SK-N-SH (cell line): ENCODE results near the gene SSTR5. TPM values are rescaled to one million over a fixed set of nuclear protein-coding genes. Genes with fewer than 3 reads are reported as not detected.

Experiments used
- CTCF ChIA-PET: fragments of 300-600, 350-600 bp; formaldehyde crosslinking; extraction: SDS; loops from one replicate; lab custom pipeline; 2021; lab: Yijun Ruan, JAX
- POLR2A ChIA-PET: fragments of 350-600 bp; sonication (Branson Sonifier 250); formaldehyde crosslinking; extraction: SDS; loops from one replicate; lab custom pipeline; 2020; ENCODE audit warnings: antibody characterized with exemption, inconsistent platforms; lab: Yijun Ruan, JAX
- DNase-seq: peaks from one replicate; pipeline ENCODE4 v3.0.0; 2012
- H2AFZ ChIP-seq: fragments of 200-600 bp; sonication (generic); 2 replicates; pipeline ENCODE4 v1.8.1; 2016; ENCODE audit warnings: antibody characterized with exemption, mild to moderate bottlenecking, low read depth
- H3F3A ChIP-seq: fragments of 200-600 bp; sonication (generic); replicated peaks from 2 replicates; pipeline ENCODE3; 2016; ENCODE audit warnings: antibody characterized with exemption, mild to moderate bottlenecking; ENCODE audit not compliant: insufficient read depth
- H3K27ac ChIP-seq, 2 experiments: fragments of 200-500 bp in 1 of 2; fragments of 200-600 bp in 1 of 2; sonication (Bioruptor generic) in 1 of 2; sonication (generic), shearing (Covaris generic) in 1 of 2; 2 replicates each; pipeline versions ENCODE4 v1.5.1 to v1.6.1; 2014 to 2016; ENCODE audit warnings: low read depth in 2 of 2, inconsistent platforms in 1 of 2, low read length in 1 of 2, mild to moderate bottlenecking in 1 of 2, mixed read lengths in 1 of 2
- H3K27me3 ChIP-seq: fragments of 200-600 bp; sonication (generic), shearing (Covaris generic); 2 replicates; pipeline ENCODE4 v1.6.1; 2016; ENCODE audit warnings: mixed run types; ENCODE audit not compliant: insufficient read depth
- H3K36me3 ChIP-seq, 2 experiments: fragments of 200-500 bp in 1 of 2; fragments of 200-600 bp in 1 of 2; sonication (Bioruptor generic) in 1 of 2; sonication (generic) in 1 of 2; replicated peaks in 1 of 2; 2 replicates each; pipeline versions ENCODE3 to v1.5.1; 2014 to 2016; ENCODE audit warnings: low read length in 1 of 2, mild to moderate bottlenecking in 1 of 2; ENCODE audit not compliant: insufficient read depth in 2 of 2, control insufficient read depth in 1 of 2
- H3K4me1 ChIP-seq, 2 experiments: fragments of 200-500 bp in 1 of 2; fragments of 200-600 bp in 1 of 2; sonication (Bioruptor generic) in 1 of 2; sonication (generic), shearing (Covaris generic) in 1 of 2; 2 replicates each; pipeline versions ENCODE4 v1.5.1 to v1.6.1; 2014 to 2016; ENCODE audit warnings: low read depth in 1 of 2, low read length in 1 of 2, mixed run types in 1 of 2; ENCODE audit not compliant: insufficient read depth in 2 of 2, control insufficient read depth in 1 of 2
- H3K4me2 ChIP-seq: fragments of 200-600 bp; sonication (generic), shearing (Covaris generic); 2 replicates; pipeline ENCODE4 v1.6.1; 2017; ENCODE audit warnings: mixed run types
- H3K4me3 ChIP-seq, 2 experiments: fragments of 200-500 bp in 1 of 2; fragments of 200-600 bp in 1 of 2; sonication (Bioruptor generic) in 1 of 2; sonication (generic), shearing (Covaris generic) in 1 of 2; 2 replicates each; pipeline versions ENCODE4 v1.5.1 to v1.8.1; 2014 to 2016; ENCODE audit warnings: low read depth in 2 of 2, inconsistent platforms in 1 of 2, low read length in 1 of 2, mild to moderate bottlenecking in 1 of 2, mixed read lengths in 1 of 2, moderate library complexity in 1 of 2
- H3K79me2 ChIP-seq: fragments of 200-600 bp; sonication (generic); 2 replicates; pipeline ENCODE4 v1.8.1; 2017; ENCODE audit warnings: mild to moderate bottlenecking; ENCODE audit not compliant: insufficient read depth
- H3K9ac ChIP-seq: fragments of 200-600 bp; sonication (generic); 2 replicates; pipeline ENCODE4 v1.6.1; 2017; ENCODE audit warnings: mixed run types
- H3K9me2 ChIP-seq: fragments of 200-600 bp; sonication (generic); 2 replicates; pipeline ENCODE4 v1.6.1; 2017; ENCODE audit warnings: mixed run types
- H3K9me3 ChIP-seq: fragments of 200-600 bp; sonication (generic); 2 replicates; pipeline ENCODE4 v1.6.1; 2017; ENCODE audit warnings: mixed run types, mild to moderate bottlenecking, moderate library complexity
- H4K20me1 ChIP-seq: fragments of 200-600 bp; sonication (generic); 2 replicates; pipeline ENCODE4 v1.6.1; 2017; ENCODE audit warnings: mild to moderate bottlenecking, mixed run types; ENCODE audit not compliant: insufficient read depth
- CHD2 ChIP-seq: fragments of 150-350 bp; IDR thresholded peaks from 2 replicates; pipeline ENCODE4 v1.6.1; 2018; ENCODE audit warnings: low read length; ENCODE audit not compliant: partially characterized antibody
- ELF1 ChIP-seq: IDR thresholded peaks from 2 replicates; pipeline ENCODE4 v1.4.0; 2012
- EP300 ChIP-seq, 2 experiments: IDR thresholded peaks; 2 replicates each; pipeline versions ENCODE4 v1.4.0 to v1.6.1; 2012; ENCODE audit warnings: borderline replicate concordance in 1 of 2, low read depth in 1 of 2, low read length in 1 of 2
- FOSL2 ChIP-seq: IDR thresholded peaks from 2 replicates; pipeline ENCODE4 v1.4.0; 2012; ENCODE audit warnings: low read depth, mild to moderate bottlenecking, moderate library complexity, borderline replicate concordance
- GATA2 ChIP-seq: sonication (generic); formaldehyde crosslinking; IDR thresholded peaks from 2 replicates; pipeline ENCODE4 v1.5.0; 2020; ENCODE audit warnings: mild to moderate bottlenecking, missing genetic modification reagents
- JUND ChIP-seq: IDR thresholded peaks from 2 replicates; pipeline ENCODE4 v1.4.0; 2012
- MXI1 ChIP-seq: IDR thresholded peaks from 2 replicates; pipeline ENCODE4 v1.6.1; 2012; ENCODE audit warnings: mild to moderate bottlenecking, low read depth, low read length, improper control_type of control experiment
- NFIC ChIP-seq: IDR thresholded peaks from 2 replicates; pipeline ENCODE4 v1.4.0; 2012; ENCODE audit warnings: borderline replicate concordance
- NRF1 ChIP-seq: IDR thresholded peaks from 2 replicates; pipeline ENCODE4 v1.6.1; 2012; ENCODE audit warnings: low read depth, mild to moderate bottlenecking, low read length
- RXRA ChIP-seq: IDR thresholded peaks from 2 replicates; pipeline ENCODE4 v1.4.0; 2012; ENCODE audit warnings: low read depth, mild to moderate bottlenecking, borderline replicate concordance
- SIN3A ChIP-seq: IDR thresholded peaks from 2 replicates; pipeline ENCODE4 v1.6.1; 2012; ENCODE audit warnings: low read depth, mild to moderate bottlenecking, low read length, moderate library complexity, borderline replicate concordance
- TCF12 ChIP-seq: IDR thresholded peaks from 2 replicates; pipeline ENCODE4 v1.4.0; 2012
- TEAD4 ChIP-seq: IDR thresholded peaks from 2 replicates; pipeline ENCODE4 v1.4.0; 2012; ENCODE audit warnings: mild to moderate bottlenecking, borderline replicate concordance; ENCODE audit not compliant: insufficient read depth
- YY1 ChIP-seq: IDR thresholded peaks from 2 replicates; pipeline ENCODE4 v1.4.0; 2012; ENCODE audit warnings: low read depth, mild to moderate bottlenecking
- WGBS: methylation state at CpG from one replicate; pipeline ENCODE4 v1.1.6; 2017; ENCODE audit warnings: low lambda C conversion rate; 5-methylcytosine and 5-hydroxymethylcytosine counted together
- polyA plus RNA-seq, 3 experiments: library from polyadenylated mRNA; depleted of rRNA; stranded (reverse); fragments of >200 nt; gene quantifications; 2 replicates each; pipeline ENCODE4 v1.2.3, GENCODE V29; 2012
- TF ChIP-seq, protein P1 (sequence below): fragments of 200-600 bp; sonication (generic); IDR thresholded peaks from 2 replicates; pipeline ENCODE4 v1.6.1; 2017; ENCODE audit warnings: antibody characterized with exemption, mild to moderate bottlenecking, moderate library complexity
- TF ChIP-seq, protein P2 (sequence below): IDR thresholded peaks from 2 replicates; pipeline ENCODE4 v1.4.0; 2012; ENCODE audit warnings: low read depth, borderline replicate concordance
- TF ChIP-seq, protein P3 (sequence below): IDR thresholded peaks from 2 replicates; pipeline ENCODE4 v1.6.1; 2012; ENCODE audit warnings: mild to moderate bottlenecking, low read depth, low read length, moderate library complexity
- TF ChIP-seq, protein P4 (sequence below): IDR thresholded peaks from 2 replicates; pipeline ENCODE4 v1.4.0; 2012; ENCODE audit warnings: low read depth, borderline replicate concordance
- TF ChIP-seq, protein P5 (sequence below): IDR thresholded peaks from 2 replicates; pipeline ENCODE4; 2012

The SSTR5 gene
- polyA plus RNA-seq, 1 of the 3 experiments (the other 2 are of a cell fraction) = not detected

DNA sequence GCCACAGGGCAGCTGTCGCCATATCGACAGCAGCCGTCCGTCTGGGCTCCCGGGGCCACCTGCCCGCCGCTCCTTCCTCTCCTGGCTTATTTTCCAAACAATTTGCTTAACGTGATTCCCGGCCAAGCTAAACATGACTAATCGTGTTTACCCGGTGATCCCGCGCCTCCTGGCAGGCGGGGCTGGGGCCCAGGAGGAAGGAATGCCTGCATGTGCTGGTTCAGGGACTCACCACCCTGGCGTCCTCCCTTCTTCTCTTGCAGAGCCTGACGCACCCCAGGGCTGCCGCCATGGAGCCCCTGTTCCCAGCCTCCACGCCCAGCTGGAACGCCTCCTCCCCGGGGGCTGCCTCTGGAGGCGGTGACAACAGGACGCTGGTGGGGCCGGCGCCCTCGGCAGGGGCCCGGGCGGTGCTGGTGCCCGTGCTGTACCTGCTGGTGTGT, 6.1 kb downstream of the SSTR5 start:
- POLR2A ChIA-PET = no interaction called here
- WGBS = no CpG with 5 or more reads among the region's 28 CpGs

DNA sequence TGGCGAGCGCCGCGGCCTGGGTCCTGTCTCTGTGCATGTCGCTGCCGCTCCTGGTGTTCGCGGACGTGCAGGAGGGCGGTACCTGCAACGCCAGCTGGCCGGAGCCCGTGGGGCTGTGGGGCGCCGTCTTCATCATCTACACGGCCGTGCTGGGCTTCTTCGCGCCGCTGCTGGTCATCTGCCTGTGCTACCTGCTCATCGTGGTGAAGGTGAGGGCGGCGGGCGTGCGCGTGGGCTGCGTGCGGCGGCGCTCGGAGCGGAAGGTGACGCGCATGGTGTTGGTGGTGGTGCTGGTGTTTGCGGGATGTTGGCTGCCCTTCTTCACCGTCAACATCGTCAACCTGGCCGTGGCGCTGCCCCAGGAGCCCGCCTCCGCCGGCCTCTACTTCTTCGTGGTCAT, 6.8 kb downstream of the SSTR5 start:
- POLR2A ChIA-PET = no interaction called here
- Histone ChIP-seq H3K4me1 (no peaks in the 10 kb centered on the region), H3K9me2 (no peaks in the 10 kb centered on the region), H3K9ac (no peak overlapping the region), H3K27ac (no peak overlapping the region), H3K27me3 (peaks cover 75% of the 10 kb centered on the region), H3K9me3 (no peaks in the 10 kb centered on the region), H3K4me2 (no peak overlapping the region), H4K20me1 (peaks cover 8% of the 10 kb centered on the region; the same call in 1 of the 2 replicates), H3K36me3 (no peaks in the 10 kb centered on the region), H2AFZ (no peak overlapping the region), H3F3A (peaks cover 4% of the 10 kb centered on the region), H3K4me3 (no peak overlapping the region), H3K79me2 (no peaks in the 10 kb centered on the region)
- WGBS = 82% methylated on average over 40 of the region's 43 CpGs
- CTCF ChIA-PET = interaction anchor here (0.7 to 1.6 kb wide), 2 partner anchors 15 to 22 kb away, joined by 3 to 9 read pairs; no protein-coding TSS in a partner anchor
- no peak for DNase-seq
- no peak for TF ChIP-seq EP300 (IDR thresholded peaks at IDR 0.05; ENCODE audit: borderline replicate concordance in 1 of 2, low read depth in 1 of 2, low read length in 1 of 2)
- no peak for TF ChIP-seq YY1
- TF ChIP-seq CHD2 = no peak
- TF ChIP-seq NRF1 = no peak
- TF ChIP-seq NFIC = no peak
- TF ChIP-seq, protein P1, sequence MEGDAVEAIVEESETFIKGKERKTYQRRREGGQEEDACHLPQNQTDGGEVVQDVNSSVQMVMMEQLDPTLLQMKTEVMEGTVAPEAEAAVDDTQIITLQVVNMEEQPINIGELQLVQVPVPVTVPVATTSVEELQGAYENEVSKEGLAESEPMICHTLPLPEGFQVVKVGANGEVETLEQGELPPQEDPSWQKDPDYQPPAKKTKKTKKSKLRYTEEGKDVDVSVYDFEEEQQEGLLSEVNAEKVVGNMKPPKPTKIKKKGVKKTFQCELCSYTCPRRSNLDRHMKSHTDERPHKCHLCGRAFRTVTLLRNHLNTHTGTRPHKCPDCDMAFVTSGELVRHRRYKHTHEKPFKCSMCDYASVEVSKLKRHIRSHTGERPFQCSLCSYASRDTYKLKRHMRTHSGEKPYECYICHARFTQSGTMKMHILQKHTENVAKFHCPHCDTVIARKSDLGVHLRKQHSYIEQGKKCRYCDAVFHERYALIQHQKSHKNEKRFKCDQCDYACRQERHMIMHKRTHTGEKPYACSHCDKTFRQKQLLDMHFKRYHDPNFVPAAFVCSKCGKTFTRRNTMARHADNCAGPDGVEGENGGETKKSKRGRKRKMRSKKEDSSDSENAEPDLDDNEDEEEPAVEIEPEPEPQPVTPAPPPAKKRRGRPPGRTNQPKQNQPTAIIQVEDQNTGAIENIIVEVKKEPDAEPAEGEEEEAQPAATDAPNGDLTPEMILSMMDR = no peak
- TF ChIP-seq, protein P2, sequence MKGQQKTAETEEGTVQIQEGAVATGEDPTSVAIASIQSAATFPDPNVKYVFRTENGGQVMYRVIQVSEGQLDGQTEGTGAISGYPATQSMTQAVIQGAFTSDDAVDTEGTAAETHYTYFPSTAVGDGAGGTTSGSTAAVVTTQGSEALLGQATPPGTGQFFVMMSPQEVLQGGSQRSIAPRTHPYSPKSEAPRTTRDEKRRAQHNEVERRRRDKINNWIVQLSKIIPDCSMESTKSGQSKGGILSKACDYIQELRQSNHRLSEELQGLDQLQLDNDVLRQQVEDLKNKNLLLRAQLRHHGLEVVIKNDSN = no peak
- TF ChIP-seq, protein P3, sequence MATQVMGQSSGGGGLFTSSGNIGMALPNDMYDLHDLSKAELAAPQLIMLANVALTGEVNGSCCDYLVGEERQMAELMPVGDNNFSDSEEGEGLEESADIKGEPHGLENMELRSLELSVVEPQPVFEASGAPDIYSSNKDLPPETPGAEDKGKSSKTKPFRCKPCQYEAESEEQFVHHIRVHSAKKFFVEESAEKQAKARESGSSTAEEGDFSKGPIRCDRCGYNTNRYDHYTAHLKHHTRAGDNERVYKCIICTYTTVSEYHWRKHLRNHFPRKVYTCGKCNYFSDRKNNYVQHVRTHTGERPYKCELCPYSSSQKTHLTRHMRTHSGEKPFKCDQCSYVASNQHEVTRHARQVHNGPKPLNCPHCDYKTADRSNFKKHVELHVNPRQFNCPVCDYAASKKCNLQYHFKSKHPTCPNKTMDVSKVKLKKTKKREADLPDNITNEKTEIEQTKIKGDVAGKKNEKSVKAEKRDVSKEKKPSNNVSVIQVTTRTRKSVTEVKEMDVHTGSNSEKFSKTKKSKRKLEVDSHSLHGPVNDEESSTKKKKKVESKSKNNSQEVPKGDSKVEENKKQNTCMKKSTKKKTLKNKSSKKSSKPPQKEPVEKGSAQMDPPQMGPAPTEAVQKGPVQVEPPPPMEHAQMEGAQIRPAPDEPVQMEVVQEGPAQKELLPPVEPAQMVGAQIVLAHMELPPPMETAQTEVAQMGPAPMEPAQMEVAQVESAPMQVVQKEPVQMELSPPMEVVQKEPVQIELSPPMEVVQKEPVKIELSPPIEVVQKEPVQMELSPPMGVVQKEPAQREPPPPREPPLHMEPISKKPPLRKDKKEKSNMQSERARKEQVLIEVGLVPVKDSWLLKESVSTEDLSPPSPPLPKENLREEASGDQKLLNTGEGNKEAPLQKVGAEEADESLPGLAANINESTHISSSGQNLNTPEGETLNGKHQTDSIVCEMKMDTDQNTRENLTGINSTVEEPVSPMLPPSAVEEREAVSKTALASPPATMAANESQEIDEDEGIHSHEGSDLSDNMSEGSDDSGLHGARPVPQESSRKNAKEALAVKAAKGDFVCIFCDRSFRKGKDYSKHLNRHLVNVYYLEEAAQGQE = no peak
- TF ChIP-seq TEAD4 = no peak
- TF ChIP-seq ELF1 = no peak
- no peak for TF ChIP-seq SIN3A
- TF ChIP-seq, protein P4, sequence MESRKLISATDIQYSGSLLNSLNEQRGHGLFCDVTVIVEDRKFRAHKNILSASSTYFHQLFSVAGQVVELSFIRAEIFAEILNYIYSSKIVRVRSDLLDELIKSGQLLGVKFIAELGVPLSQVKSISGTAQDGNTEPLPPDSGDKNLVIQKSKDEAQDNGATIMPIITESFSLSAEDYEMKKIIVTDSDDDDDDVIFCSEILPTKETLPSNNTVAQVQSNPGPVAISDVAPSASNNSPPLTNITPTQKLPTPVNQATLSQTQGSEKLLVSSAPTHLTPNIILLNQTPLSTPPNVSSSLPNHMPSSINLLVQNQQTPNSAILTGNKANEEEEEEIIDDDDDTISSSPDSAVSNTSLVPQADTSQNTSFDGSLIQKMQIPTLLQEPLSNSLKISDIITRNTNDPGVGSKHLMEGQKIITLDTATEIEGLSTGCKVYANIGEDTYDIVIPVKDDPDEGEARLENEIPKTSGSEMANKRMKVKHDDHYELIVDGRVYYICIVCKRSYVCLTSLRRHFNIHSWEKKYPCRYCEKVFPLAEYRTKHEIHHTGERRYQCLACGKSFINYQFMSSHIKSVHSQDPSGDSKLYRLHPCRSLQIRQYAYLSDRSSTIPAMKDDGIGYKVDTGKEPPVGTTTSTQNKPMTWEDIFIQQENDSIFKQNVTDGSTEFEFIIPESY = no peak
- TF ChIP-seq, protein P5, sequence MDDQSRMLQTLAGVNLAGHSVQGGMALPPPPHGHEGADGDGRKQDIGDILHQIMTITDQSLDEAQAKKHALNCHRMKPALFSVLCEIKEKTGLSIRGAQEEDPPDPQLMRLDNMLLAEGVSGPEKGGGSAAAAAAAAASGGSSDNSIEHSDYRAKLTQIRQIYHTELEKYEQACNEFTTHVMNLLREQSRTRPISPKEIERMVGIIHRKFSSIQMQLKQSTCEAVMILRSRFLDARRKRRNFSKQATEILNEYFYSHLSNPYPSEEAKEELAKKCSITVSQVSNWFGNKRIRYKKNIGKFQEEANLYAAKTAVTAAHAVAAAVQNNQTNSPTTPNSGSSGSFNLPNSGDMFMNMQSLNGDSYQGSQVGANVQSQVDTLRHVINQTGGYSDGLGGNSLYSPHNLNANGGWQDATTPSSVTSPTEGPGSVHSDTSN = no peak
- TF ChIP-seq GATA2 = no peak
- TF ChIP-seq TCF12 = no peak

More for the DNA sequence above, 6.1 kb downstream of the SSTR5 start:
- H3K27ac ChIP-seq = no peak overlapping the region
- no peak overlapping the region for H3K4me3 ChIP-seq
- H3K36me3 ChIP-seq = no peaks in the 10 kb centered on the region
- no peaks in the 10 kb centered on the region for H3K4me1 ChIP-seq
- DNase-seq = no peak
- TF ChIP-seq NFIC (peak; percentile 65), FOSL2 (peak; percentile 47), MXI1 (no peak), EP300 (IDR thresholded peaks at IDR 0.05; ENCODE audit: borderline replicate concordance in 1 of 2, low read depth in 1 of 2, low read length in 1 of 2) (no peak), RXRA (no peak), JUND (peak; percentile 34; the same call in 1 of the 2 replicates), SIN3A (no peak), TCF12 (peak; percentile 48)
- no peaks in the 10 kb centered on the region for H3K79me2 ChIP-seq
- H3K9me2 ChIP-seq = no peaks in the 10 kb centered on the region
- H3K9me3 ChIP-seq = no peaks in the 10 kb centered on the region
- H4K20me1 ChIP-seq = peaks cover 8% of the 10 kb centered on the region; the same call in 1 of the 2 replicates
- no peak overlapping the region for H2AFZ ChIP-seq
- H3K4me2 ChIP-seq = peak overlapping the region; percentile 19; the same call in 1 of the 2 replicates
- CTCF ChIA-PET = interaction anchor here (0.7 to 1.5 kb wide), 3 partner anchors 24 to 115 kb away, joined by 3 to 4 read pairs (median 3); no protein-coding TSS in a partner anchor
- peaks cover 83% of the 10 kb centered on the region for H3K27me3 ChIP-seq
- H3F3A ChIP-seq = peaks cover 4% of the 10 kb centered on the region
- H3K9ac ChIP-seq = no peak overlapping the region
